Endodermal cell (in vitro differentiated cells): ENCODE data around the gene ARHGEF37. TPM values are rescaled to one million over a fixed set of nuclear protein-coding genes. Genes with fewer than 3 reads are reported as not detected.
"Not testable (repeated sequence)": the region's sequence is repeated elsewhere in the genome, so short reads cannot be mapped to it uniquely, and the experiment has no call there.

Experiments
- DNase-seq: peaks from one replicate; pipeline ENCODE4 v3.0.0-alpha.2; 2017
- H3K27ac ChIP-seq: 2 replicates; pipeline ENCODE4 v1.5.1; 2013; ENCODE audit warnings: mild to moderate bottlenecking, low read depth, low read length, moderate library complexity
- H3K27me3 ChIP-seq: 2 replicates; pipeline ENCODE4 v1.6.1; 2013; ENCODE audit warnings: mild to moderate bottlenecking, low read length, moderate library complexity; ENCODE audit not compliant: insufficient read depth, control insufficient read depth, poor library complexity, severe bottlenecking
- H3K36me3 ChIP-seq: 2 replicates; pipeline ENCODE4 v1.7.0; 2013; ENCODE audit warnings: mild to moderate bottlenecking, low read length, moderate library complexity; ENCODE audit not compliant: control insufficient read depth, insufficient read depth
- H3K4me1 ChIP-seq: one replicate; pipeline ENCODE4 v1.7.0; 2013; ENCODE audit warnings: low read length; ENCODE audit not compliant: control insufficient read depth, insufficient read depth
- H3K4me3 ChIP-seq: 2 replicates; pipeline ENCODE4 v1.5.1; 2013; ENCODE audit warnings: mild to moderate bottlenecking, low read length, moderate library complexity
- H3K9ac ChIP-seq: 2 replicates; pipeline ENCODE4 v1.6.1; 2013; ENCODE audit warnings: mild to moderate bottlenecking, low read length, moderate library complexity; ENCODE audit not compliant: poor library complexity, severe bottlenecking; ENCODE audit errors: extremely low read depth
- H3K9me3 ChIP-seq: 2 replicates; pipeline ENCODE4 v1.6.1; 2013; ENCODE audit warnings: mild to moderate bottlenecking, low read length, moderate library complexity; ENCODE audit not compliant: control insufficient read depth
- H3K27ac Mint-ChIP-seq: 2 replicates; pipeline ENCODE4 v1.8.0; 2020; ENCODE audit warnings: mixed read lengths
- H3K27me3 Mint-ChIP-seq: 2 replicates; pipeline ENCODE4 v1.8.0; 2021; ENCODE audit warnings: mild to moderate bottlenecking, mixed read lengths; ENCODE audit not compliant: insufficient read depth
- H3K36me3 Mint-ChIP-seq: 2 replicates; pipeline ENCODE4 v1.8.0; 2020; ENCODE audit warnings: low read depth, mixed read lengths
- H3K4me1 Mint-ChIP-seq: 2 replicates; pipeline ENCODE4 v1.8.0; 2020; ENCODE audit warnings: mixed read lengths
- H3K4me3 Mint-ChIP-seq: 2 replicates; pipeline ENCODE4 v1.8.0; 2020; ENCODE audit warnings: mild to moderate bottlenecking, moderate library complexity, mixed read lengths
- H3K9me3 Mint-ChIP-seq: 2 replicates; pipeline ENCODE4 v1.8.0; 2020; ENCODE audit warnings: mild to moderate bottlenecking, mixed read lengths
- WGBS, 2 experiments: methylation state at CpG; one replicate each; pipeline versions ENCODE4 v1.1.5 to v1.1.7; 2013; ENCODE audit warnings: missing lambda C conversion rate in 2 of 2, mixed read lengths in 1 of 2; ENCODE audit not compliant: insufficient coverage in 1 of 2, insufficient read length in 1 of 2; 5-methylcytosine and 5-hydroxymethylcytosine counted together
- long read RNA-seq, 4 experiments: library from polyadenylated mRNA in 2 of 4; library from RNA in 1 of 4; library from capped mRNA in 1 of 4; stranded (forward) in 3 of 4; unstranded in 1 of 4; transcript quantifications; one replicate each; pipeline ENCODE4 v2.0.0, GENCODE V29; 2020 to 2021; ENCODE audit warnings: inconsistent platforms in 1 of 4
- polyA plus RNA-seq, 2 experiments: library from polyadenylated mRNA; stranded (reverse); fragments of 50-300 nt; gene quantifications; one replicate each; pipeline ENCODE4 v1.2.3, GENCODE V29; 2013
- total RNA-seq, 2 donors: library from RNA; stranded (reverse); fragmentation: NEBNext Ultra II Directional in 1 of 2; extraction: Animal tissue kit (Norgen Biotek cat#: 25700) in 1 of 2; gene quantifications; 2 replicates in 1 of 2; 3 replicates in 1 of 2; pipeline ENCODE4 v1.2.1, GENCODE V29; 2021
- TF ChIP-seq, protein P1 (sequence below): fragments of 200-600 bp; sonication (generic); conservative IDR thresholded peaks from 2 replicates; pipeline ENCODE4 v1.5.0; 2021; ENCODE audit warnings: antibody characterized with exemption, mild to moderate bottlenecking

The ARHGEF37 gene
- total RNA-seq: under 1 TPM; 0.57 to 0.93 TPM
- polyA plus RNA-seq (2013, experiment 1 of 2): 0.68 TPM
- polyA plus RNA-seq (2013, experiment 2 of 2): 0.79 TPM
- long read RNA-seq, experiment 1: 0 reads
- long read RNA-seq, experiment 2, partial matches to known transcripts: 1 of 4 reads
- long read RNA-seq, experiment 2, other reads (novel, unspliced or antisense): 3 of 4 reads
- long read RNA-seq, experiment 3, partial matches to known transcripts: 0 of 1 reads
- long read RNA-seq, experiment 3, other reads (novel, unspliced or antisense): 1 of 1 reads
- long read RNA-seq, experiment 4: 0 reads

GRCh38 chr5:149581192-149581861 lies at the start of gene ARHGEF37:
Gene ARHGEF37, plus strand, starts transcription at chr5:149581498. Its CDS starts 16,272 bp downstream, at chr5:149597770.
- Mint-ChIP-seq H3K4me1 (peaks cover 6% of the 10 kb centered on the region), H3K36me3 (no peaks in the 10 kb centered on the region), H3K4me3 (peak within 1 kb of the TSS; percentile 58), H3K9me3 (no peaks in the 10 kb centered on the region), H3K27ac (no peak within 1 kb of the TSS), H3K27me3 (peaks cover 26% of the 10 kb centered on the region)
- H3K27me3 ChIP-seq: peaks cover 28% of the 10 kb centered on the region
- 4 to 5% methylated on average over 40 to 56 of the region's 56 CpGs for WGBS, 2 experiments
- H3K4me1 ChIP-seq: no peaks in the 10 kb centered on the region
- TF ChIP-seq, protein P1, sequence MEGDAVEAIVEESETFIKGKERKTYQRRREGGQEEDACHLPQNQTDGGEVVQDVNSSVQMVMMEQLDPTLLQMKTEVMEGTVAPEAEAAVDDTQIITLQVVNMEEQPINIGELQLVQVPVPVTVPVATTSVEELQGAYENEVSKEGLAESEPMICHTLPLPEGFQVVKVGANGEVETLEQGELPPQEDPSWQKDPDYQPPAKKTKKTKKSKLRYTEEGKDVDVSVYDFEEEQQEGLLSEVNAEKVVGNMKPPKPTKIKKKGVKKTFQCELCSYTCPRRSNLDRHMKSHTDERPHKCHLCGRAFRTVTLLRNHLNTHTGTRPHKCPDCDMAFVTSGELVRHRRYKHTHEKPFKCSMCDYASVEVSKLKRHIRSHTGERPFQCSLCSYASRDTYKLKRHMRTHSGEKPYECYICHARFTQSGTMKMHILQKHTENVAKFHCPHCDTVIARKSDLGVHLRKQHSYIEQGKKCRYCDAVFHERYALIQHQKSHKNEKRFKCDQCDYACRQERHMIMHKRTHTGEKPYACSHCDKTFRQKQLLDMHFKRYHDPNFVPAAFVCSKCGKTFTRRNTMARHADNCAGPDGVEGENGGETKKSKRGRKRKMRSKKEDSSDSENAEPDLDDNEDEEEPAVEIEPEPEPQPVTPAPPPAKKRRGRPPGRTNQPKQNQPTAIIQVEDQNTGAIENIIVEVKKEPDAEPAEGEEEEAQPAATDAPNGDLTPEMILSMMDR: no peak
- H3K4me3 ChIP-seq: peak within 1 kb of the TSS; percentile 74
- DNase-seq: peak; percentile 84
- H3K27ac ChIP-seq: peak within 1 kb of the TSS; percentile 44
- peak within 1 kb of the TSS; percentile 30 for H3K9ac ChIP-seq
- no peaks in the 10 kb centered on the region for H3K9me3 ChIP-seq
- H3K36me3 ChIP-seq: no peaks in the 10 kb centered on the region

DNA sequence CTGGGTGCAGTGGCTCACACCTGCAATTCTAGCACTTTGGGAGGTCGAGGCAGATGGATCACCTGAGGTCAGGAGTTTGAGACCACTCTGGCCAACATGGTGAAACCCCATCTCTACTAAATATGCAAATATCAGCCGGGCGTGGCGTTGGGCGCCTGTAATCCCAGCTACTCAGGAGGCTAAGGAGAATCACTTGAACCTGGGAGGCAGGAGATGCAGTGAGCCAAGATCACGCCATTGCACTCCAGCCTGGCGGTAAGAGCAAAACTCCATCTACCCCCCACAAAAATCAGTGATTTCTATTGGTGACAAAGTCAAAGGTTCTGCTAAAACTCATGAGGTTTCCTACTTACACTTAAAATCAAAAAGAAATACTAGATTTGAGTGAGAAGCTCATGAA lies 48.9 kb upstream of the ARHGEF37 start:
- H3K4me3 Mint-ChIP-seq: no peak overlapping the region
- Histone ChIP-seq H3K4me1 (no peaks in the 10 kb centered on the region), H3K4me3 (no peak overlapping the region), H3K27me3 (no peaks in the 10 kb centered on the region), H3K9ac (no peak overlapping the region), H3K27ac (no peak overlapping the region), H3K36me3 (peaks cover 68% of the 10 kb centered on the region), H3K9me3 (no peaks in the 10 kb centered on the region)
- no peak for DNase-seq
- H3K36me3 Mint-ChIP-seq: peaks cover 38% of the 10 kb centered on the region
- TF ChIP-seq, protein P1: no peak
- no peaks in the 10 kb centered on the region for H3K27me3 Mint-ChIP-seq
- H3K27ac Mint-ChIP-seq: no peak overlapping the region
- no peaks in the 10 kb centered on the region for H3K9me3 Mint-ChIP-seq
- 78 to 95% methylated on average over 5 to 7 of the region's 7 CpGs for WGBS, 2 experiments
- peaks cover 39% of the 10 kb centered on the region for H3K4me1 Mint-ChIP-seq

DNA sequence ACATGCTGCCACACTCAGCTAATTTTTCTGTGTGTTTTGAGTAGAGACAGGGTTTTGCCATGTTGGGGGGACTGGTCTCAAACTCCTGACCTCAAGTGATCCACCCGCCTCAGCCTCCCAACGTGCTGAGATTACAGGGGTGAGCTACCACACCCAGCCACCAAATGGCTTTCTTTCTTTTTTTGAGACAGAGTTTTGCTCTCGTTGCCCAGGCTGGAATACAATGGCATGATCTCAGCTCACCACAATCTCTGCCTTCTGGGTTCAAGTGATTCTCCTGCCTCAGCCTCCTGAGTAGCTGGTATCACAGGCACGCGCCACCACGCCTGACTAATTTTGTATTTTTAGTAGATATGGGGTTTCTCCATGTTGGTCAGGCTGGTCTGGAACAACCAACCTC lies 45.5 kb upstream of the ARHGEF37 start:
- not testable (repeated sequence) for H3K27me3 ChIP-seq, H3K9ac ChIP-seq, H3K4me1 ChIP-seq, H3K4me3 ChIP-seq, H3K9me3 ChIP-seq, H3K27me3 Mint-ChIP-seq, H3K9me3 Mint-ChIP-seq, DNase-seq, H3K4me3 Mint-ChIP-seq, H3K27ac ChIP-seq
- Mint-ChIP-seq H3K4me1 (peaks cover 17% of the 10 kb centered on the region), H3K36me3 (peaks cover 54% of the 10 kb centered on the region), H3K27ac (peak overlapping the region; percentile 17)
- WGBS, 2 experiments: 92 to 96% methylated on average over 3 to 6 of the region's 6 CpGs
- H3K36me3 ChIP-seq: peaks cover 69% of the 10 kb centered on the region
